CD4-positive, alpha-beta T cell treated with Interleukin-15 for 4 hours (primary cell): ENCODE measurements around the gene CMTM1.
"Not testable (repeated sequence)": the region's sequence is repeated elsewhere in the genome, so short reads cannot be mapped to it uniquely, and the experiment has no call there.

Experiments
- DNase-seq: peaks from one replicate; pipeline ENCODE4 v3.0.0-alpha.2; 2020; ENCODE audit warnings: low spot score

CMTM1 gene

GRCh38 chr16:66616592-66616991, 50.4 kb downstream of the CMTM1 start:
- DNase-seq, result no peak

DNA sequence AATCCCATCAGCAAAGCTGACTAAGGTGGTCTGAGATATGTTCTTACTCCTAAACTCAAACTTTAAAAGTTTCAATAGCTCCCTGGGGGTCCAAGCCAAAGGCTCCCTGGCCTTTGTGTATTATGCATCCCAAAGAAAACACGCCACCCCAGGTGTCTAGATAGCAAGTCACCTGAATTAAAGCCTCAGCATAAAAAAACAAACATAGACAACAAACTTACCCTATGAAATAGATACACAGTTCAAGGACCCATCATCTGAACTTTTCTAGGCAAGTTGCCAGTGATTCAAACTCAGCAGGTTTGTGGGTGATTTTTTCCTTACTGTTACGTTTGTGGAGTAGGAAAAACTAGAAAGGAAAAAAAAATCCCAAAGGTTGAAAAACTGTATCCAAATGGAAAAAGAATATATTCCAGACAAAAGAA, 50.8 kb downstream of the CMTM1 start:
- DNase-seq, result no peak

DNA sequence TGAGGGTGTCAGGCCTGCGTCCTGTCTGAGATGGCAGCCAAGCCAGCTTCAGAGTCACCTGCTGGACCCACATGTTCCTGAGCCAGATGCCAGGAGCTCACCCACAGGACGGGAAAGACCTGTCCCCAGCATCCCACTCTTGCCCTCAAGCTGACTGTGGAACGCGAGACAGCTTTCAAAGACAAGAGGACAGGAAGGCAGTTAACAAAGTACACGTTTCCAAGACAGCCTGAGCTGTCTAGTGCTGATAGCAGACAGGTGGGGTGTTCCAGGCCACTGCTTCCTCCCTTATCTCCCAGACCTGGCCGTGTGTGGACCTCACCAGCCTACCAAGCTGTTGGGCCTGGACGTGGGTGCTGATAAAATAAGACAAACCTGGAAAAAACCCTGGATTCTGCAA, 51.5 kb downstream of the CMTM1 start:
- no peak for DNase-seq

- no peak for DNase-seq
These were observed 52.5 kb downstream of the CMTM1 start for GRCh38 chr16:66618588-66619375.

- DNase-seq, result no peak
These were observed 53.5 kb downstream of the CMTM1 start for GRCh38 chr16:66619534-66620428.

DNA sequence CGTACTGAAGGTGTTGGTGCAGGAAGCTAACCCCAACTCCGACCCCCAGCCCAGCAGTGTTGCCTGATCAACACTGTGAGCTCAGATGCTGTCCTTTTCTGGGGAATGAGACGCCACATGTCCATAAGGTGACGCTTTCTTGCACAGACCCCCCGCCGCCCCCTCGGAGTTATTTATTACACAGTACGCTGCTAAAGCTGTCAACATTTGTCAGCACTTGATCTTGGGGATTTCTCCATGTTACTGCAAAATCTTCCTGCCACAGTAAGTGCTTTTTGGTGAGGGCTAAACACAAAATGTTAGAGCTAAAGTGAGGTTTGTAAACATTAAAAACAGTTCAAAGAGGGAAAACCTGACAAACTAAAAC, 54.2 kb downstream of the CMTM1 start:
- no peak for DNase-seq

- no peak for DNase-seq
These were observed 55.7 kb downstream of the CMTM1 start for GRCh38 chr16:66621973-66622372.

DNA sequence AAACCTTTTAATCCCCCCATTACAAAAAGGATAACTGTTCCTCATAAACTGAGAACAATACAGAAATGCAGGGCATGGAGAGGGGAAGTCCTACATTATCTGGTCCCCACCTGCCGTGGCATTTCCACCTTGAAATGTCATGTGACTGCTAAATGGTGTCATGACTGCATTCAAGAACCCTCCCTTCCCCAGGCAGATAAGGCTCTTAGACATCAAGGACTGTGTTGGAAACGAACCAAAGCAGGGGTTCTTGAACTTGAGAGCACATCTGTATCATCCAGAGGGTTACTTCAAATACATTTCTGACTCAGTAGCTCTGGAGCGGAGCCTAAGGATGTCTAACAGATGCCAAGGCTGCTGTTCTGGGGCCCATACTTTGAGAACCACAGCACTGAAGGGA, 56.6 kb downstream of the CMTM1 start:
- DNase-seq, result no peak

DNA sequence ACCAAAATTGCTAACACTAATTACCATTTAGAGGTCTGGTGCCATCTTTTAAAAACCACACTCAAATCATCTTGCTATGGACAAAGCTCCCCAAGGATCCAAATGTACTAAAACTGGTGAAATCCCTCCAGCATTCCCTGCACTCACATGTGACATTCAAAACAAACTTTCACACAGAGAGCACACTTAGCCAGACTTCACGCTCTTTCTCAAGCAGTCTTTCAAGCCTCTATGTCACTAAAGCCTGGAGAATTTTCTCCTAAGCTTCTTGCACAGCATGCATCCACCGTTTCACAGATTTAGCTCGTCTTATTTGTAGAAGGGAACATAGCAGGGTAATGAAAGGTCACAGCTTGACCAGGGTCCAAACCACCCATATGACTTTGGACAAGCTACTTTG, 57.5 kb downstream of the CMTM1 start:
- DNase-seq, result no peak

- not testable (repeated sequence) for DNase-seq
These were observed 61.6 kb downstream of the CMTM1 start for GRCh38 chr16:66627611-66628378.
